GM12892 (cell line): Measurements from ENCODE around the gene XPNPEP2.

Source experiments
- POLR2A ChIP-seq: IDR thresholded peaks from 2 replicates; pipeline ENCODE4 v1.6.1; 2011; ENCODE audit warnings: low read depth, low read length, control low read depth
- POLR2AphosphoS5 ChIP-seq: IDR thresholded peaks from 2 replicates; pipeline ENCODE4 v1.6.1; 2011; ENCODE audit warnings: low read depth, low read length, control low read depth
- TAF1 ChIP-seq: IDR thresholded peaks from 2 replicates; pipeline ENCODE4 v1.6.1; 2011; ENCODE audit warnings: low read depth, mild to moderate bottlenecking, control low read depth, low read length, borderline replicate concordance

DNA sequence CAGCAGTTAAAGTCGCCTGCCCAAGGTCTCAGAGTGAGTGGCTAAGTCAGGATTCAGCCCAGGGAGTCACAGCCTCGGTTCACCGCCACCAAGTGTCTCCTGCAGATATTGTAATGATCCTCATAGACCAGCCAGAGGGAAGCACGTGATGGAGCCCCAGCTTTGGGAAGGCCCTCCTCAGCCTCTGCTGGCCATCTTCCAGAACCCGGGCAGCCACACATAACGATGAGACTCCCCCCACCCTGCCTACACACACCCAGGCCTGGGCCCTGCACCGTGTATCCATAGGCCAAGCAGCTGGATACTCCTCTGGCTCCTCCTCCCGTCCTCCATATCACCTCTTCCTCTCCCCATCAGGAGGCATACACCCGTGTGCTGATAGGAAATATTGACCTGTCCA is 21.4 kb downstream of the XPNPEP2 start:
- TF ChIP-seq POLR2A (no peak), POLR2AphosphoS5 (no peak), TAF1 (no peak)
